ENCODE data around the gene ZNF638.

DNA sequence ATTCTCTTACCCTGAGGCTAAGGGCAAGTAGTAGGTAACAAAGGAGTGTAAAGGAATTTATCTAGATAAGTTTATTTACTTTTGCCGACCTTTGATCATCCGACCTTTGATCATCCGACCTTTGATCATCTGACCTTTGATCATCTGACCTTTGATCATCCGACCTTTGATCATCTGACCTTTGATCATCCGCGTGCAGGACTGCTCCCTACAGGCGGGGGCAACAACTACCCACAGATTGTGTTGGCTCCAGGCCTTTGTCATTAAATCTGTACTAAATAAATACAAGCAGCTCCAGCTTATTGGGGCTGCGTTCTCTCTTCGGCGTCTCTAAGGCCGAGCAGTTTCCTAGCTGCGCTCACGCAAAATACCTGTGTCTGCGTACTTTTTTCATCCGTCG lies 56.6 kb downstream of the ZNF638 start:
- TF ChIP-seq, protein P1, sequence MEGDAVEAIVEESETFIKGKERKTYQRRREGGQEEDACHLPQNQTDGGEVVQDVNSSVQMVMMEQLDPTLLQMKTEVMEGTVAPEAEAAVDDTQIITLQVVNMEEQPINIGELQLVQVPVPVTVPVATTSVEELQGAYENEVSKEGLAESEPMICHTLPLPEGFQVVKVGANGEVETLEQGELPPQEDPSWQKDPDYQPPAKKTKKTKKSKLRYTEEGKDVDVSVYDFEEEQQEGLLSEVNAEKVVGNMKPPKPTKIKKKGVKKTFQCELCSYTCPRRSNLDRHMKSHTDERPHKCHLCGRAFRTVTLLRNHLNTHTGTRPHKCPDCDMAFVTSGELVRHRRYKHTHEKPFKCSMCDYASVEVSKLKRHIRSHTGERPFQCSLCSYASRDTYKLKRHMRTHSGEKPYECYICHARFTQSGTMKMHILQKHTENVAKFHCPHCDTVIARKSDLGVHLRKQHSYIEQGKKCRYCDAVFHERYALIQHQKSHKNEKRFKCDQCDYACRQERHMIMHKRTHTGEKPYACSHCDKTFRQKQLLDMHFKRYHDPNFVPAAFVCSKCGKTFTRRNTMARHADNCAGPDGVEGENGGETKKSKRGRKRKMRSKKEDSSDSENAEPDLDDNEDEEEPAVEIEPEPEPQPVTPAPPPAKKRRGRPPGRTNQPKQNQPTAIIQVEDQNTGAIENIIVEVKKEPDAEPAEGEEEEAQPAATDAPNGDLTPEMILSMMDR (IDR thresholded peaks at IDR 0.05): no peak
- no peak for TF ChIP-seq POLR2A (IDR thresholded peaks at IDR 0.05)
- no peak for TF ChIP-seq EP300 (IDR thresholded peaks at IDR 0.05)
